Left lobe of liver (tissue), 2 donors: Measurements from ENCODE around the gene USP1. TPM values are rescaled to one million over a fixed set of nuclear protein-coding genes. Genes with fewer than 3 reads are reported as not detected.
A peak's percentile ranks its signal among the peaks of the same experiment; 100 is the strongest.

Experiments used
- ATAC-seq: fragments of 200-7000 bp; cut with Tn5 transposase; one replicate; pipeline ENCODE4 v1.9.1; 2020; ENCODE audit warnings: mild to moderate bottlenecking, moderate library complexity
- DNase-seq: peaks from one replicate; pipeline ENCODE4 v3.0.0-alpha.2; 2020; ENCODE audit warnings: low spot score
- total RNA-seq: library from RNA; stranded (reverse); gene quantifications from one replicate; pipeline ENCODE4 v1.2.1, GENCODE V29; 2021
- donor health status: DM: no; HTN: no; CAD: no; lungs with moderate emphysema.
- donor health status: DM: no; HTN: yes; CAD: no.

USP1 gene
- total RNA-seq, result 5.0 TPM

DNA sequence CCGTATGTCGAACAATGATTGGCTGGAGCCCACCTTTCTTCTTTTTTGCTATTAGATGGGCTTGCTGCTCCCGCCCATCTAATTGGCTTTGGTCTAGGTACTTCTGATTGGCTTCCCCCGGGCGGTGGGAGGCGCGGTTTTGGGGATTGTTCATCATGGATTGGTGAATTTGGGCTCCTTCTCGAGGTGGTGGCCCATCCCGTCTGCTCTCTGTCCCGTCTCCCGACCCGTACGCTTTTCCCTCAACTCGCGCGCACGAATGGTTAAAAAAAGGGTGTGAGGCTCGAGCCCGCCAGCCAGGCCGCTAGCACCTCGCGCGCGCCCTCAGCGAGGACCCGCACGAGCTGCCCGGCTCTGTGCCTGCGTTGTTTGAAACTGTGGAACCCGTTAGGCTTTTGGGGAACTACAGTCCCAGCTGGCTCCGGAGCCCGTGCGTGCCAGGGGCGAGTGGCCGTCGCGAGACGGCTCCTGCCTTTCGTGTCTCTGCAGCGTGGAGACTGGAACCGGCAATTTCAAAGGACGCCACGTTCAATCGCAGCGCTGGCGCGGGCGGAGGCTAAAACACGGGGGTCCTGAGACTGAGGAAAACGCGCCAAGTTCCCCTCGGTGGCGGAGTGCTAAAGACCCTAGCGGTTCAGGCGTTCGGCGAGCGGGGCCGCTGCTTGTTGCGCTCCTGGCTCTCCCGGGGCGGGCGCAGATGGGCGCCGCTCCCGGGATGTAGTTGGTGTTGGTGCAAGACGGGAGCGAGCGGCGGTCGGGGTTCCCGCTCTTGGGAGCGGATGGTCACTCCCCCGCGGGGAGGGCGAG lies at the start of gene USP1:
USP1 (plus strand) TSS at position 584 of the 807 bp plus-strand sequence. CDS start 2,819 bp downstream, outside the sequence.
- ATAC-seq, result peak; percentile 82
- peak; percentile 98 for DNase-seq

GRCh38 chr1:62389531-62389930 lies 47.3 kb upstream of the USP1 start:
- DNase-seq, result no peak
- ATAC-seq, result no peak

DNA sequence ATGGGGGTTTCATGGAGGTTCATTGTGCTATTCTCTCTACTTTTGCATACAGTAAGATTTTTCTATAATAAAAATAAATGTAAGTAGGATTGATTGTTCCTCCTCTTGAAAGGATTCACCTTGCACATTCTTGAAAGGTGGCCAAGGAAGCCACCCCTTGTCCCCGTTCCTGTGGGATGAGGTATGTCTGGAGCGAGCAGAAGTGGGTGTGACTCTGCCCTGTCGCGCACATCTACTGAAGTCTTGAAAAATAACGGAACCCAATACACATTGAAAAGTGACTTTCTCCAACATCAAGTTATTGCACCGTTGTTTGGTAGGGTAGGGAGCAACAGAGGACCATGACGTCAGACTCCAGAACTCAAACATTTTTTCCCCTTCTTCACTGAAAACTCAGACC lies 46.8 kb upstream of the USP1 start:
- DNase-seq (no peak), ATAC-seq (no peak)

DNA sequence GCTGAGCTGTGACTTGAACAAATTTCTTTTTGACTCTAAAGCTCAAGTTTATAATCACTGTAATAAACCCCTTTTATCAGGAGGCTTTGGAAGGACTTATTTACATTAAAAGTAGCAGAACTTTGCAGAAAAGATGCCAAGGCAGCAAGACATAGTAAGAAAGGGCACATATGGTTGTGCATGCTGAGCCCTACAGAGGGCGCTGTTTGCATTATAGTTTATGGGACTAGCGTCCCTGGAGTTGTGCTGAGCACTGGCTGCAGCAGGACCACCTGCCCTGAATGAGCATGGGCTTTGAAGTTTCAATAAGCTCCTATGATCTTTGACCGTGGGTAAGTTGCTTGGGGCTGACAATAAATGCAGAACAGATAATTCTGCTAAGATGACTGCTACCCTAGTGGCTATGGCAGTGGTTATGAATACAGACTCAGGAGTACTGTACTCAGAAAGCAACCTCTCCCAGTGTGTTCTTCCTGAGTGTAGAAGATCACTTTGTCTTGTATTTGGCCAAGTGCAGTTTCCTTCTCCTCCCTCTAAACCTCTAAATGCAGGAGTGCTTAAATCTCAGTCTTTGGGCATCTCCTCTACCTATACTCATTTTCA lies 45.4 kb upstream of the USP1 start:
- ATAC-seq, result no peak
- DNase-seq, result no peak

DNA sequence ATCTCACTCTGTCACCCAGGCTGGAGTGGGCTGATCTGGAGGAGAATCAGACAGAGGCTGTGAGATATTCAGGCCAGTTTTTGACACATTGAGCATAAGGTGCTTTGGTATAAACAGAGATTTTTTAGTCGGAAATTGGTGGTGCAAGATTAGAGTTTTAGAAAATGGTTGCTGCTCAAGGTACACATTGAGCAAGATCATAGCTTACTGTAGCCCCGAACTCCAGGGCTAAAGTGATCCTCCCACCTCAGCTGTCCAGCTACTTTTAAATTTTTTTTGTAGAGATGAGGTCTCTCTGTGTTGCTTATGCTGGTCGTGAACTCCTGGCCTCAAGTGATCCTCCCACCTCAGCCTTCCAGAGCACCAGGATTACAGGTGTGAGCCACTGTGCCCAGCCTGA lies 43.9 kb upstream of the USP1 start:
- ATAC-seq (no peak), DNase-seq (no peak)

- DNase-seq (no peak), ATAC-seq (no peak)
Measured at GRCh38 chr1:62394646-62395045, 42.2 kb upstream of the USP1 start.

GRCh38 chr1:62395291-62395690 lies 41.6 kb upstream of the USP1 start:
- ATAC-seq, result no peak

DNA sequence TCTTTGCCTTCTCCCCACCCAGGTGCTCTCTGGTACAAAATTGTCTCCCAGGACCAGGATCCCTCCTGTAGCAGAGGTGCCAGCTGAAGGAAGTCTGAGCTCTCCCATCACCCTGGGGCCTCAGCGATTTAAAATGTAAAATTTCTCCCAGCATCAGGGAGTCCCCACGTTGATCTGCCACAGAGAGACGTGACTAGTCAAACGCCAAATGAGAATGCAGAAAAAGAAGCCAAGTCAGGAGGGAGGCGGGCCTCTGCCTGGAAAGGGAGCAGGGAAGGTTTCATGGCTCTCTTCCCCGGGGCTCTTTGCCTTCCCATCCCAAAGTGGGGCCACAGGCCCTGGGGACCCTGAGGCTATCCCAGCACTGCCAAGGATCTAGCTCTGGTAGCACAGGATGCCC lies 40.0 kb upstream of the USP1 start:
- ATAC-seq (no peak), DNase-seq (no peak)

More at GRCh38 chr1:62395291-62395690, 41.6 kb upstream of the USP1 start:
- no peak for DNase-seq

- ATAC-seq (no peak), DNase-seq (no peak)
Measured at GRCh38 chr1:62397301-62397700, 39.5 kb upstream of the USP1 start.

GRCh38 chr1:62398377-62398776 lies 38.5 kb upstream of the USP1 start:
- DNase-seq (no peak), ATAC-seq (no peak)

DNA sequence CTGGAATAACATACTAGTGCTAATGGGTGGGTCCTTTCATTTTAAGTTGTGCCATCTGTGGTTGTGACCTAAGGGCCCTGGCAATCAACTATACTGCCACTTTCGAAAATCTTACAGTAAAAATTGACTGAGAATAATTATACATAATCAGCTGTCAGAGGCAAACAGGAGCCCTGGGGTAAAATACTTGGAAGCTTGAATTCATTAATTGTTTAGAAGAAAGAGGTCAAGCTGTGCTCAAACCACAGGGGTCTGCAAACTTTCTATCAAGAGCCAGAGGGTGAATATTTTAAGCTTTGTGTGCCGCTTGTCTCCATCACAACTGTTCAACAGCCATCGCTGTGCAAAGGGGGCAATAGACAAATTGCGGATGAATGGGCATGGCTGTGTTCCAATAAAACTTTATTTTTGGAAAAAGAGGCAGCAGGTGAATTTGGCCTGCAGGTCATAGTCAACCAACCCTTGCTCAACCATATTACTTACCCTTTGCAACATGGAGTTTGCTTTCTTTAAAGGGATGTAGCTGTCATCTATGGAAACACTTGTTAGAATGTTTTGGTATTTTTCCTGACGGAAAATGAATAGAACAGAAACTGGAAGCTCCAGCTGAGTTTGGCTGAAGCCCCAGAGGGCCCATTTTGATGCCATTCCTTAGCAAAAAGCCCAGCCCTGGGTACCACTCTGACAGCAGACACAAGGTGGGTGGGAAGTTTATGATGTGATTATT lies 35.7 kb upstream of the USP1 start:
- no peak for DNase-seq
- no peak for ATAC-seq

GRCh38 chr1:62405247-62405646 lies 31.6 kb upstream of the USP1 start:
- ATAC-seq (no peak), DNase-seq (no peak)

DNA sequence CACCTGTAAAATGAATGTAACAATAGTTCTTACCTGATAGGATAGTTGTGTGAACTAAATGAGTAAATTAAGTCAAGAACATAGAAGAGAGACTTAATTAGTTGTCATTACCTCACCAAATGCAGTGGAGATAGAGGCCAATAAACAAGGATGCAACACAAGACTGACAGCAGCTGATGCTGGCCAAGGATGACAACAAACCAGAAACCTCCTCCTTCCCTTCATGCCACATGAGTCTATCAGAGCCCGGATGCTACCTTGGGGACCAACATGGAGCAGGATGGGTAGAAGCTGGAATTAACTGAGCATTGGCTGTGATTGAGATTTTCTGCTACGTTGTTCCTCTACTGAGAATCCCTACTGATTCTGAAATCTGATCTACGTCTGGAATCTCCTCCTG lies 30.3 kb upstream of the USP1 start:
- DNase-seq (no peak), ATAC-seq (no peak)

DNA sequence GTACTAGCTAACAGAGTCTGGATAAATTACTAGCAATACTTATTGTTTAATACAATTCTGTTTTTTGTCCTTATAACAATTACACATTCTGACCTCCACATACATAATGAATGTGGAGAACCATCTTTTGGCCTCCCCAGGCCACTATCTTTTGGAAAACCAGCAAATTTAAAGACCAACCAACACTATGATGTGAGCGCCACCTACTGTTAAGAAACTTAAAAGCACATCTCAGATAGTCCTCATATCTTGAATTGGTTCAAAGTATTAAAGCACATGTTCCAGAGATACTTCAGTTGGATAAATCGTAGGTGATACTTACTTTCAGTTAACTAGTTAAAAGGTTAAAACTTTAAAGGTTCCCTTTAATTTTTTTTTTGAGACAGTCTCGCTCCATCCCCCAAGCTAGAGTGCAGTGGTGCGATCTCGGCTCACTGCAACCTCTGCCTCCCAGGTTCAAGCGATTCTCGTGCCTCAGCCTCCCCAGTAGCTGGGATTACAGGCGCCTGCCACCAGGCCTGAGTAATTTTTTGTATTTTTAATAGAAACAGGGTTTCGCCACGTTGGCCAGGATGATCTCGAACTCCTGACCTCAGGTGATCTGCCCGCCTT lies 29.3 kb upstream of the USP1 start:
- peak; percentile 96 for ATAC-seq

DNA sequence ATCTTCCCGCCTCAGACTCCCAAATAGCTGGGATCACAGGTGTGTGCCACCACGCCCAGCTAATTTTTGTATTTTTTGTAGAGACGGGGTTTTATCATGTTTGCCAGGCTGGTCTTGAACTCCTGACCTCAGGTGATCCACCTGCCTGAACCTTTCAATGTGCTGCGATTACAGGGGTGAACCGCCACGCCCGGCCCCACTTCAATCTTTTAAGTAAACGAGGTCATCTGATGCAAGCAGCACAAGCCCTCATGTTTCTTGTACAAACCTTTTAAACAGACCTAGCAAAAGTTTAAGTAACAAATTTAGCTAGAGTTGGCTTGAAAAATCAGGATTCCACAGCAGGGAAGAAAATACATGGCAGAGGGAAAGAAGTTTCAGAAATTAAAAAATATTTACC lies 21.2 kb upstream of the USP1 start:
- DNase-seq, result no peak
- no peak for ATAC-seq

More for the DNA sequence above, 29.3 kb upstream of the USP1 start:
- DNase-seq, result no peak

GRCh38 chr1:62417351-62417999 lies 19.4 kb upstream of the USP1 start:
- no peak for DNase-seq
- ATAC-seq, result no peak

DNA sequence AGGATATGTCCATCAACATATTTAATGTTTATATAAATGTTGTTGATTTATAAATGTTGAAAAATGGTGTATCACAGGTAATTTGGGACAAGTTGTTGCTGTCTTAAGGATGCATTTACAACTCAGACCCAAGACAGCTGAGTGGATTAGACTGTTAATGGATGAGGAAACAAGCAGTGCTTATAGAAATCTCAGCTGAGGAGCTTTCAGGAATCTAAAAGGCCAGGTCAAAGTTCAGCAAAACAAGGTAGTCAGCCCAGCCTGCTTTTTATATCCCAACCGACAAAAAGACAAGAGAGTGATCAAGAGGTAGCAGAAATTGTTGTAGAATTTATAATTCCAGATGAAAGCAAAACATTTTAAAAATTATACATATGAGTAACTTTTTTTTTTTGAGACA lies 16.6 kb upstream of the USP1 start:
- ATAC-seq (no peak), DNase-seq (no peak)

- ATAC-seq (no peak), DNase-seq (no peak)
Measured at GRCh38 chr1:62423580-62424242, 13.1 kb upstream of the USP1 start.

DNA sequence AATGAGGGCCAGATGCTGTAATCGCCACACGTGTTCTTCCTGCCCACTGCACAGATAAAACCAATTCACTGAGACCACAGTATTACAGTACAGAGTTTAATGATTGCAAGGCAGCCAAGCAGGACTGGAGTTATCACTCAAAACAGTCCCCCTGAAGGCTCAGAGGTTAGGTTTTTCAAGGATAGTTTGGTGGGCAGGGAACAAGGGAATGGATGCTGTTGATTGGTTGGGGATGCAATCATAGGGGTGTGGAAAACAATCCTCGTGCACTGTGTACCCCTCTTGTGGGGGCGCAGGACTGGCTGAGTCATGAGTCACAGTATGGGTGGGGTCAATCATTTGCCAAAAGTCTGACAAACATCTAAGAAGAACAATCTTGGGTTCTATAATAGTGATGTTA lies 12.4 kb upstream of the USP1 start:
- DNase-seq, result no peak
- ATAC-seq, result no peak

DNA sequence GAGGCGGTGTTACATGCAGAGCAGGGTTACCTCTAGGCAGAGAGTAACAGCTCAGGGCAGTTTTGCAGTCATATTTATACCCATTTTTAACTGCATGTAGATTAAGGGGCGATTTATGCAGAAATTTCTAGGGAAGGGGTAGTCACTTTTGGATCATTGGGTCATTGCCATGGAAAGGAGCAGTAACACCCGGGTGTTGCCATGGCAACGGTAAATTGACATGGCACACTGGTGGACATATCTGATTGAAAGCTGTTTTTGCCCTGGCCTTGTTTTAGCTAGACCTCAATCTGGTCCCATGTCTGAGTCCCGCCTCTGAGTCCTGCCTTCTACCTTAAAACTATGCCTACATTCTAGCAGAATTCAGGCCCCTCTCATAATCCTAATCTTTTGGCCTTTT lies 11.8 kb upstream of the USP1 start:
- no peak for ATAC-seq

More for the DNA sequence above, 11.8 kb upstream of the USP1 start:
- DNase-seq, result no peak
